Left kidney (tissue), 2 donors: Measurements from ENCODE around the gene SYNE3. TPM values are rescaled to one million over a fixed set of nuclear protein-coding genes. Genes with fewer than 3 reads are reported as not detected.

Experiments
- DNase-seq: peaks from one replicate; pipeline ENCODE4 v3.0.0-alpha.2; 2013
- polyA plus RNA-seq: library from polyadenylated mRNA; unstranded; fragments of 120-200 nt; gene quantifications from one replicate; pipeline ENCODE4 v1.2.1, GENCODE V29; 2013; ENCODE audit not compliant: insufficient read length

The SYNE3 gene
- polyA plus RNA-seq, 1 donor = 2.5 TPM

DNA sequence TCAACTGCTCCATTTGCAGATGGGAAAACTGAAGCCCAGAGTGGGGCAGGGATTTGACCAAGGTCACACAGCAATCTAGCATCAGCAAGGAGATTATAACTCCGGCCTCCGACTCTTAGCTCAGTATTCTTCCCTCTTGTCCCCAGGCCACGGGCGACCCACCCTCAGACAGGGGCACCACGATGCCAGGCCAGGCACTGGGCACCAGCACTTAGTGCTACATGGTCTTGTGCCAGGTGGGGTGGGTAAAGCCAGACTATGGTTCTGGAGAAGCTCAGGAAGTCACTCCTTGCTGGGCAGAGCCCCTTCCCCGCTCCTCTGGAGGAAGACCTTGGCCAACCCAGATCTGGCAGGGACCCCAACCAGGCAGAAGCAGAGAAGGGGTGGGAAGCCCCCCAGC lies 41.5 kb downstream of the SYNE3 start:
- no peak for DNase-seq

DNA sequence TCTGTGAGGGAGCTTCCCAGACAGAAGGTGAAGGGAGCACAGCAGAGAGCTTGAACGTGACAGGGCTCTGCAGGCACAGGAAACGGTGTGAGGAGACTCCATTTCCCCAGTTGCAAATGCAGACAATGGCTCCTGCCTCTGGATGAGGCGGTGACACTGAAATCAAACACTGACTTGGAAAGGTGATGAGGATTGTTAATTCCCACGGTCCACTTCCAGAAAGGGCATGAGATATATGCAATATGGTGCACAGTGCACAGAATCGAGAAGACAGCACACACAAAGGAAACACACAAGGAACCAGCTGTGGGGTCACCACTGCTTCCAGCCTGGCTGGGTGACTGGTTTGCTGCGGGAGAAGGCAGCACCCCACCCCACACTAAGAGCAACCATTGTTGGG lies 42.0 kb downstream of the SYNE3 start:
- no peak for DNase-seq

DNA sequence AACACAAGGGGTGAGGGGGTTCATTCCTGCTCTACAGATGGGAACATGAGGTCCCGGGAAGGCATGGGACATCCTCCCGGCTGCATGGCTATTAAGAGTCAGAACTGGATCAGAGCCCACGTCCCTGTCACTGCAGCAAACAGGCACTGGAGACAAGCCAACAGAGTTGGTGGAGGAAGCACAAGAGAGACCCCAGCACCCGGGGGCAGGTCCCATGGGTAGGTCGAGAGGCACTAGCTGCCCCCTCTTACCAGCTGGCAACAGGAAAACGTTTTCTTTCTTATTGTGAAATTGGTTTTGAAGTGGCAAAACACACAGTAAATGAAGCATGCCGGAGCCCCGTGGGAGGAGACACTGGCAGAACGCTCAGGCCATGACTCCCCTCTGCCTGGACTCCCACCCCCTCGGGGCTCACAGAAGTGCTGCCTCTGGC lies 43.6 kb downstream of the SYNE3 start:
- DNase-seq = no peak

DNA sequence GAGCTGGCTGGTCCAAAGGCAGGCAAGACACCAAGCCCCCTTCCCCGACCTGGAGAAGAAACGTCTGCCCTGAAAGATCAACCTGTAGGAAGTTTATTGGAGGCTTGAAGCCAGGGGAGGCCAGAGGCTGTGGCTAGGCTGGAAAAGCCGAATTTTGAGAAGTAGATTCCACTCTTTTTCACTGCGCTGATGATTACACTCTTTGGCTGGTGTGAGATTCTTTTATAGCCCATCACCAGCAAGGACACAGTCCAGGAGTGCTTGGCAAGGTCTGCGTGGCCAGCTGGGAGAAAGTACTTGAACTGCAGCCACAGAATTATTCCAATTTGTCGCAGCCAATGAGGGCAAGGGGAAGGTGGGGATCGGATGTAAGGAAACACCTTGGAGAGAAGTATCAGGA lies 45.0 kb downstream of the SYNE3 start:
- no peak for DNase-seq

DNA sequence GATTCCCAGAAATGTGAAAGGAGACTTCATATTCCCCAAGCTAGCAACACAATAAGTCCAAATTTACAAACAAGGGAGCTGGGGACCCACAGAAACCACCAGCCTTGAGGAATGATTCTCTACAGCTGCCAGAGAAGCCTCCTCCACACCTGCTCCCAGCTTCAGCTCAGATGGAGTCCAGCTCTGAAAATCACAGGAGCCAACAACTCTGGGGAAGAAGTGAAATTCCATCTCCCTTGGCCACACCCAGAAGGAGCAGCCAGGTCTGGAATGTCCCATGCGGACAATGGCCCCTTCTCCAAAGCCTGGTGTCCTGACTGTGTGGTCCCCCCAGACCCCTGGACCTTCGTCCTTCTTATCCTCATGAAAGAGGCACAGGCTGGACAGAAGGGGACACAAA lies 45.4 kb downstream of the SYNE3 start:
- DNase-seq = no peak

DNA sequence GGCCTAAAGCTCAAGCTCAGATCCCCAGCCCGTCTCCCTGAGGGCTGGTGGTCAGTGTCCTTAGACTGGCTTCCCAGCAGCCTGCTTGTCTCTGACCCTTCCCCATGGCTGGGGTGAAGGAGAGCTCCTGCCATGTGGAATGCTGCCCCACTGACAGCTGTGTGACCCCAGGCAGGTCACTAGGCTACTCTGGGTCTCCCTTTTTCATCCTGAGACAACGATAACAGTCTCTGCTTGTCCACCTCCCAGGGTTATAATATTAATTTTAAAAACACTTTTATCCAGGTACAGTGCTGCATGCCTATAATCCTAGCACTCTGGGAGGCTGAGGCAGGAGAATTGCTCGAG lies 47.3 kb downstream of the SYNE3 start:
- no peak for DNase-seq

DNA sequence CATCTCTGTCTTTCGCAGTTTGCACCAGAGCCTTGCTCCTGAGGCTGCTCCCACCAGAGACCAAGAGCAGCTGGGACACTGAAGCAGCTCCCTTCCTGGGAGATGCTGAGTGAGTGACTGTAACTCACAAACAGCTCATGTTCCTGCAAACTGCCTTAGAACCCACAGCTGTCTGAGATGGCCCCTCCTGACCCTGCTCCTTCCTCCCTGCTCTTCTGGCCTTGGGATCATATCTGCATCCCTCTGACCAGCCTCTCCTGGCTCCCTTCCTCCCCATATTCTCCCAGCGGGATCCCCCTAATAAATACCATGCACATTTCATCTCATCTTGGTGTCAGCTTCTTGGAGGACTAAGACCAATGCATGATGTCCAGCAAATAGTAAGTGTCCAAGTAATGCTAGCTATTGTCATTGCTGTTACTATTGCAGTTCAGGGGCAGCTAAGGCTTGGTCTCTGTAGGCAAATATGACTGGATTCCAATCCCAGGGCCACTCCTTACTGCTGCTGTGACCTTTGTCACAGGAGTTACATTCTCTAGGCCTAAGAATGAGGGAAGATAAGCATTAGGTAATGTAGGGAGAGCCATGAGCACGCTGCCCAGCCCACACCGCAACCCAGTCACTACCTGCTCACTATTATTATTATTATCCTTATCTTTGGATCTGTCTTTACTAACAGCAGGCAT lies 47.9 kb downstream of the SYNE3 start:
- no peak for DNase-seq

DNA sequence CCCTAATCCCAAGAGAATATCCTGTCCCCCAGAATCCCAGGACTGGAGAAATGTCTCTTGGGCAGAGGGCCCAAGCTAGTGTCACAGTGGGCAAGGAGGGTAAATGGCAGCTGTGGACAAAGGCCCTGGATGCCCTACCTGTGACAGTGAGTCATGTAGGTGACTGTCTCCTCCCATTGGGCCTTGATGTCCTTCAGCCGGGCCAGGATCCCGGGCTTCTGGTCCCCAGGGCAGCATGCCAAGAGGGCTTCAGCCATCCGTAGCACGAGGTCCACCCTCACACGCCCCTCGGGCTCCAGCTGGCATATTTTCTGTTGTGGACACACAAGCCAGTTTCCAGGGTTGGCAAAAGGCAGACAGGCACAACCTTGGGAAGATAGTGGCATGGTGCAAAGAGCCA lies 48.8 kb downstream of the SYNE3 start:
- no peak for DNase-seq

DNA sequence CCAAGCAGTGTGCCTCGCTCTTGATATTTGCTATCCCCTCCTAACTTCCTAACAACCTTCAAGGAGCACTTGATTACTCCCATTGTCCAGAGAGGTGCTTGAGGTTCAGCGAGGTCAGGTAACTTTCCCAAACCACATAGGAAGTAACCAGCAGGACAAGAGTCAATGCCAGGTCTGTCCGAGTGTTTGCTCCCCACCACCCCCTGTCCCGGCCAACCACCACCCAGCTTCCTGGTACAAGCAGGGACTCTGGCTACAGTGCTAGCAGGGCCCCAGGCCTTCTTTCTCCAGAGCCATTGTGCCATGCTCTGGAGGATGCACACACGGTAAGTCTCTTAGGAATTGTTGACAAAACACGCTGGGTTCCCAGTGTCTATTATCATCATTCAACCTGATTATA lies 49.2 kb downstream of the SYNE3 start:
- no peak for DNase-seq

Other genes with a start within 250 kb of the SYNE3 start
- 32.8 TPM for gene CLMN, start 196.7 kb downstream of the SYNE3 start, polyA plus RNA-seq
- 77.7 TPM for gene GLRX5, start 18.4 kb upstream of the SYNE3 start, polyA plus RNA-seq
- gene TCL1B, start 169.8 kb upstream of the SYNE3 start, polyA plus RNA-seq = 0.60 TPM
- gene TCL1A, start 197.5 kb upstream of the SYNE3 start, polyA plus RNA-seq = 0.68 TPM